K562 (cell line): Measurements from ENCODE around the gene DCAF11. TPM values are rescaled to one million over a fixed set of nuclear protein-coding genes. Genes with fewer than 3 reads are reported as not detected.

Experiments used
- ARID1B ChIP-seq: fragments of 450-650 bp; IDR thresholded peaks from 2 replicates; pipeline ENCODE4 v1.6.1; 2016; ENCODE audit warnings: antibody characterized with exemption, mild to moderate bottlenecking, inconsistent platforms
- BRF1 ChIP-seq: IDR thresholded peaks from 3 replicates; pipeline ENCODE4 v1.6.1; 2011; ENCODE audit warnings: borderline replicate concordance, mild to moderate bottlenecking; ENCODE audit not compliant: insufficient read length; ENCODE audit errors: extremely low read depth
- CGGBP1 ChIP-seq: fragments of 250-450 bp; sonication (Bioruptor Pico); IDR thresholded peaks from 2 replicates; pipeline ENCODE4 v1.9.0; 2021; ENCODE audit warnings: mild to moderate bottlenecking
- CREBBP ChIP-seq: IDR thresholded peaks from one replicate; pipeline ENCODE4 v1.6.1; 2012; ENCODE audit warnings: low read depth, mild to moderate bottlenecking, control low read depth, inconsistent platforms, low read length
- E2F3 ChIP-seq: fragments of 250-450 bp; sonication (Bioruptor Pico); IDR thresholded peaks from 2 replicates; pipeline ENCODE4 v1.4.0; 2020; ENCODE audit warnings: mild to moderate bottlenecking
- EP400 ChIP-seq: fragments of 450-650 bp; IDR thresholded peaks from 2 replicates; pipeline ENCODE4 v1.6.1; 2017; ENCODE audit warnings: antibody characterized with exemption, mild to moderate bottlenecking, moderate library complexity
- ERF ChIP-seq: fragments of 450-650 bp; formaldehyde crosslinking; IDR thresholded peaks from 2 replicates; pipeline ENCODE4 v1.4.0; 2020; ENCODE audit warnings: mild to moderate bottlenecking, mixed read lengths
- GATA2 ChIP-seq: sonication (generic); formaldehyde crosslinking; IDR thresholded peaks from 2 replicates; pipeline ENCODE4 v1.4.0; 2020; ENCODE audit warnings: mild to moderate bottlenecking, missing genetic modification reagents
- ID3 ChIP-seq, 2 experiments: fragments of 250-450 bp in 1 of 2; fragments of 450-650 bp in 1 of 2; sonication (Bioruptor Pico) in 1 of 2; IDR thresholded peaks; 2 replicates each; pipeline versions ENCODE4 v1.6.1 to v1.8.0; 2016 to 2021; ENCODE audit warnings: mild to moderate bottlenecking in 2 of 2, moderate library complexity in 2 of 2, missing compliant biosample characterization in 1 of 2, missing genetic modification characterization in 1 of 2
- KAT2B ChIP-seq: IDR thresholded peaks from one replicate; pipeline ENCODE4 v1.6.1; 2012; ENCODE audit warnings: low read depth, mild to moderate bottlenecking, control low read depth, inconsistent platforms, low read length, moderate library complexity
- MCM5 ChIP-seq: fragments of 450-650 bp; IDR thresholded peaks from 2 replicates; pipeline ENCODE4 v1.6.1; 2016; ENCODE audit warnings: low read depth
- MTA1 ChIP-seq: fragments of 450-650 bp; IDR thresholded peaks from 2 replicates; pipeline ENCODE4 v1.6.1; 2017; ENCODE audit warnings: borderline replicate concordance
- MYNN ChIP-seq, 2 experiments: sonication (generic); formaldehyde crosslinking in 1 of 2; IDR thresholded peaks; 2 replicates each; pipeline versions ENCODE4 v1.5.0 to v1.6.1; 2016 to 2020; ENCODE audit warnings: antibody characterized with exemption in 1 of 2, missing genetic modification reagents in 1 of 2
- NFXL1 ChIP-seq: fragments of 450-650 bp; formaldehyde crosslinking; IDR thresholded peaks from 2 replicates; pipeline ENCODE4 v1.4.0; 2021; ENCODE audit warnings: mild to moderate bottlenecking
- NR2F6 ChIP-seq: fragments of 450-650 bp; formaldehyde crosslinking; IDR thresholded peaks from 2 replicates; pipeline ENCODE4 v1.4.0; 2020; ENCODE audit warnings: mild to moderate bottlenecking
- PCBP2 ChIP-seq: fragments of 200-400 bp; formaldehyde crosslinking; IDR thresholded peaks from 2 replicates; pipeline ENCODE4 v1.6.1; 2018; ENCODE audit warnings: low read length, low read depth, mild to moderate bottlenecking, moderate library complexity; ENCODE audit not compliant: poor library complexity, severe bottlenecking
- PRPF4 ChIP-seq: fragments of 200-400 bp; formaldehyde crosslinking; IDR thresholded peaks from one replicate; pipeline ENCODE4 v1.6.1; 2017; ENCODE audit warnings: low read length, low read depth, mild to moderate bottlenecking; ENCODE audit not compliant: insufficient read depth, poor library complexity, severe bottlenecking
- RNF219 ChIP-seq: fragments of 250-450 bp; sonication (Bioruptor Pico); IDR thresholded peaks from 2 replicates; pipeline ENCODE4 v1.5.0; 2022; ENCODE audit warnings: mild to moderate bottlenecking
- RUNX1 ChIP-seq: sonication (generic); IDR thresholded peaks from 2 replicates; pipeline ENCODE4 v1.6.1; 2016; ENCODE audit warnings: antibody characterized with exemption, low read depth
- SMC3 ChIP-seq: conservative IDR thresholded peaks from 2 replicates; pipeline ENCODE4 v1.6.1; 2011; ENCODE audit warnings: low read depth, low read length, improper control_type of control experiment; ENCODE audit not compliant: insufficient read depth
- STAG1 ChIP-seq: sonication (generic); formaldehyde crosslinking; IDR thresholded peaks from 2 replicates; pipeline ENCODE4 v1.5.0; 2020; ENCODE audit warnings: missing genetic modification reagents, borderline replicate concordance
- TAF15 ChIP-seq: fragments of 200-400 bp; formaldehyde crosslinking; IDR thresholded peaks from 2 replicates; pipeline ENCODE4 v1.6.1; 2017; ENCODE audit warnings: mild to moderate bottlenecking, low read depth, low read length, moderate library complexity
- TAL1 ChIP-seq: fragments of 450-650 bp; IDR thresholded peaks from 2 replicates; pipeline ENCODE4 v1.6.1; 2016; ENCODE audit warnings: mild to moderate bottlenecking
- U2AF1 ChIP-seq: fragments of 200-400 bp; formaldehyde crosslinking; optimal IDR thresholded peaks from 2 replicates; pipeline ENCODE3; 2017; ENCODE audit warnings: mild to moderate bottlenecking, low read depth, low read length, moderate library complexity
- ZNF384 ChIP-seq: IDR thresholded peaks from 2 replicates; pipeline ENCODE4 v1.6.1; 2012; ENCODE audit warnings: low read depth, low read length, improper control_type of control experiment
- ZNF507 ChIP-seq: conservative IDR thresholded peaks from 2 replicates; pipeline ENCODE4 v1.6.1; 2017; ENCODE audit warnings: missing genetic modification characterization, missing compliant biosample characterization
- ZNF696 ChIP-seq: fragments of 250-450 bp; sonication (Bioruptor Pico); conservative IDR thresholded peaks from 2 replicates; pipeline ENCODE4 v1.4.0; 2020; ENCODE audit warnings: mild to moderate bottlenecking, moderate library complexity
- polyA plus RNA-seq, 8 experiments: library from polyadenylated mRNA; depleted of rRNA in 4 of 8; stranded (reverse) in 5 of 8; unstranded in 3 of 8; fragments of >200 nt; fragmentation: Nextera tagmentation in 2 of 8; fragmentation: Illumina TruSeq in 1 of 8; extraction: Ambion mirVana in 2 of 8; extraction: Trizol in 1 of 8; gene quantifications; 2 replicates each; pipeline versions ENCODE4 v1.2.1 to v1.2.3, GENCODE V29; 2011 to 2014; ENCODE audit warnings: inconsistent platforms in 1 of 8, missing spikeins in 1 of 8
- total RNA-seq, 7 experiments: library from RNA; depleted of rRNA in 6 of 7; stranded (reverse); fragments of >200 nt in 6 of 7; fragmentation: Illumina TruSeq in 2 of 7; extraction: Trizol in 2 of 7; gene quantifications; 2 replicates each; pipeline versions ENCODE4 v1.2.1 to v1.2.3, GENCODE V29; 2011 to 2021; ENCODE audit warnings: low replicate concordance in 1 of 7

Gene DCAF11
- total and polyA plus RNA-seq, 9 of the 15 experiments (the other 6 are each of a cell fraction or from before 2014, with no cell fraction given): 8.5 to 46.2 (median 36.4) TPM

- TF ChIP-seq RUNX1 (no peak), MYNN (IDR thresholded peaks at IDR 0.05) (peak; percentile 90), MYNN (CRISPR knock-in tag; IDR thresholded peaks at IDR 0.05) (no peak), SMC3 (peak; percentile 74), GATA2 (0 out of 2 replicates have a peak, but pooled peaks have one; percentile 16), ID3 (CRISPR knock-in tag; IDR thresholded peaks at IDR 0.05) (no peak), ID3 (tag; IDR thresholded peaks at IDR 0.05) (peak; percentile 14; the same call in 1 of the 2 replicates), ERF (CRISPR knock-in tag) (no peak), NR2F6 (CRISPR knock-in tag) (no peak; the same call in 1 of the 2 replicates), ZNF384 (no peak), PCBP2 (no peak), MTA1 (no peak), NFXL1 (CRISPR knock-in tag) (no peak), CGGBP1 (no peak), KAT2B (no peak), MCM5 (no peak), PRPF4 (no peak), BRF1 (no peak), CREBBP (no peak), ZNF696 (no peak), U2AF1 (no peak), STAG1 (no peak), RNF219 (CRISPR knock-in tag) (no peak), TAF15 (no peak), EP400 (peak; percentile 80), ZNF507 (no peak), E2F3 (CRISPR knock-in tag) (no peak), ARID1B (peak; percentile 57), TAL1 (no peak)
Observed at GRCh38 chr14:24160850-24161804, 46.5 kb downstream of the DCAF11 start, which contains the start of gene IRF9 (continued).
